Activated CD4-positive, alpha-beta T cell treated with anti-CD3 and anti-CD28 coated beads, Interleukin-2, amount 50 U/mL, for 16 hours (primary cell): ENCODE data around the gene MSL3B.

Experiments
- DNase-seq: peaks from one replicate; pipeline ENCODE4 v3.0.0-alpha.2; 2020

Gene MSL3B

GRCh38 chr2:233852056-233852455 lies 16.1 kb downstream of the MSL3B start:
- no peak for DNase-seq

- no peak for DNase-seq
Observed at GRCh38 chr2:233851169-233851568, 17.0 kb downstream of the MSL3B start.

GRCh38 chr2:233850745-233851144 lies 17.4 kb downstream of the MSL3B start:
- no peak for DNase-seq

- no peak for DNase-seq
Observed at GRCh38 chr2:233849607-233850271, 18.4 kb downstream of the MSL3B start.

- DNase-seq: no peak
Observed at GRCh38 chr2:233848276-233848675, 19.9 kb downstream of the MSL3B start.

GRCh38 chr2:233847248-233847898 lies 20.8 kb downstream of the MSL3B start:
- DNase-seq: no peak

- no peak for DNase-seq
Observed at GRCh38 chr2:233846387-233847247, 21.6 kb downstream of the MSL3B start.

GRCh38 chr2:233845301-233846060 lies 22.7 kb downstream of the MSL3B start:
- DNase-seq: no peak

GRCh38 chr2:233844836-233845235 lies 23.4 kb downstream of the MSL3B start:
- DNase-seq: no peak

- DNase-seq: no peak
Observed at GRCh38 chr2:233844064-233844807, 23.9 kb downstream of the MSL3B start.

GRCh38 chr2:233841183-233841582 lies 27.0 kb downstream of the MSL3B start:
- DNase-seq: no peak

GRCh38 chr2:233840520-233840919 lies 27.7 kb downstream of the MSL3B start:
- DNase-seq: no peak

GRCh38 chr2:233839447-233839820 lies 28.8 kb downstream of the MSL3B start:
- DNase-seq: no peak

- no peak for DNase-seq
Observed at GRCh38 chr2:233838726-233839446, 29.3 kb downstream of the MSL3B start.

GRCh38 chr2:233838251-233838650 lies 29.9 kb downstream of the MSL3B start:
- no peak for DNase-seq

- no peak for DNase-seq
Observed at GRCh38 chr2:233837694-233838229, 30.4 kb downstream of the MSL3B start.

- no peak for DNase-seq
Observed at GRCh38 chr2:233836359-233836758, 31.8 kb downstream of the MSL3B start.

GRCh38 chr2:233835230-233836186 lies 32.7 kb downstream of the MSL3B start:
- DNase-seq: no peak

GRCh38 chr2:233833345-233833744 lies 34.8 kb downstream of the MSL3B start:
- DNase-seq: no peak

GRCh38 chr2:233832869-233833311 lies 35.3 kb downstream of the MSL3B start:
- no peak for DNase-seq
